Mesenchymal stem cell (in vitro differentiated cells and primary cell): ENCODE results near the gene HOXB7.

ENCODE experiments used
- DNase-seq: peaks from one replicate; pipeline ENCODE4 v3.0.0-alpha.2; 2013
- H2AFZ ChIP-seq: one replicate; pipeline ENCODE4 v1.6.1; 2013; ENCODE audit warnings: low read depth, mild to moderate bottlenecking, control low read depth, inconsistent platforms, low read length, moderate library complexity
- H2AK5ac ChIP-seq: 2 replicates; pipeline ENCODE4 v1.6.1; 2013; ENCODE audit warnings: low read length, moderate library complexity, mild to moderate bottlenecking, inconsistent platforms; ENCODE audit not compliant: severe bottlenecking
- H2BK120ac ChIP-seq: one replicate; pipeline ENCODE4 v1.6.1; 2013; ENCODE audit warnings: low read depth, mild to moderate bottlenecking, inconsistent platforms, low read length, moderate library complexity
- H2BK12ac ChIP-seq, 2 experiments: one replicate each; pipeline ENCODE4 v1.6.1; 2013; ENCODE audit warnings: inconsistent platforms in 2 of 2, low read length in 2 of 2, mild to moderate bottlenecking in 2 of 2, moderate library complexity in 2 of 2, control low read depth in 1 of 2
- H2BK15ac ChIP-seq: one replicate; pipeline ENCODE4 v1.6.1; 2013; ENCODE audit warnings: mild to moderate bottlenecking, low read depth, inconsistent platforms; ENCODE audit not compliant: poor library complexity, severe bottlenecking
- H2BK5ac ChIP-seq: 2 replicates; pipeline ENCODE4 v1.6.1; 2013; ENCODE audit warnings: low read depth, mild to moderate bottlenecking, low read length, control low read depth, inconsistent platforms; ENCODE audit not compliant: poor library complexity, severe bottlenecking
- H3K14ac ChIP-seq, 2 experiments: one replicate each; pipeline ENCODE4 v1.6.1; 2013; ENCODE audit warnings: inconsistent platforms in 2 of 2, low read length in 2 of 2, control low read depth in 1 of 2, mild to moderate bottlenecking in 1 of 2, moderate library complexity in 1 of 2
- H3K18ac ChIP-seq, 2 experiments: one replicate each; pipeline ENCODE4 v1.6.1; 2013; ENCODE audit warnings: inconsistent platforms in 2 of 2, low read length in 2 of 2, control low read depth in 1 of 2, low read depth in 1 of 2, mild to moderate bottlenecking in 1 of 2
- H3K23ac ChIP-seq, 2 experiments: one replicate each; pipeline ENCODE4 v1.6.1; 2013; ENCODE audit warnings: inconsistent platforms in 2 of 2, low read length in 2 of 2, mild to moderate bottlenecking in 2 of 2, moderate library complexity in 2 of 2, control low read depth in 1 of 2
- H3K27ac ChIP-seq: 2 replicates; pipeline ENCODE4 v1.5.1; 2013; ENCODE audit warnings: mild to moderate bottlenecking, moderate library complexity, low read length, control low read depth, inconsistent platforms; ENCODE audit not compliant: poor library complexity, severe bottlenecking
- H3K27me3 ChIP-seq, 2 experiments: 2 replicates each; pipeline versions ENCODE4 v1.6.1 to v1.7.0; 2013; ENCODE audit warnings: low read length in 2 of 2, mild to moderate bottlenecking in 2 of 2, moderate library complexity in 2 of 2, control low read depth in 1 of 2, inconsistent platforms in 1 of 2; ENCODE audit not compliant: control insufficient read depth in 1 of 2, insufficient read depth in 1 of 2
- H3K36me3 ChIP-seq, 2 experiments: 2 replicates each; pipeline versions ENCODE4 v1.6.1 to v1.7.0; 2013; ENCODE audit warnings: low read length in 2 of 2, control low read depth in 1 of 2, inconsistent platforms in 1 of 2, low read depth in 1 of 2, mild to moderate bottlenecking in 1 of 2; ENCODE audit not compliant: insufficient read depth in 2 of 2, control insufficient read depth in 1 of 2
- H3K4ac ChIP-seq, 2 experiments: one replicate each; pipeline ENCODE4 v1.6.1; 2013; ENCODE audit warnings: inconsistent platforms in 2 of 2, low read length in 2 of 2, mild to moderate bottlenecking in 2 of 2, moderate library complexity in 2 of 2, control low read depth in 1 of 2, low read depth in 1 of 2
- H3K4me1 ChIP-seq: 2 replicates; pipeline ENCODE4 v1.6.1; 2013; ENCODE audit warnings: low read depth, low read length, control low read depth; ENCODE audit not compliant: control insufficient read depth, insufficient read depth
- H3K4me2 ChIP-seq: 2 replicates; pipeline ENCODE4 v1.6.1; 2013; ENCODE audit warnings: low read length, mild to moderate bottlenecking, inconsistent platforms; ENCODE audit not compliant: poor library complexity, severe bottlenecking
- H3K4me3 ChIP-seq, 2 experiments: 2 replicates each; pipeline versions ENCODE4 v1.5.1 to v1.7.0; 2013; ENCODE audit warnings: low read length in 2 of 2, mild to moderate bottlenecking in 2 of 2, control low read depth in 1 of 2, low read depth in 1 of 2; ENCODE audit not compliant: insufficient read depth in 1 of 2
- H3K79me1 ChIP-seq: replicated peaks from 2 replicates; pipeline ENCODE4 v1.6.1; 2013; ENCODE audit warnings: mild to moderate bottlenecking, control low read depth, low read length, inconsistent platforms; ENCODE audit not compliant: poor library complexity, severe bottlenecking
- H3K9ac ChIP-seq: 2 replicates; pipeline ENCODE4 v1.7.0; 2013; ENCODE audit warnings: mild to moderate bottlenecking, low read length, moderate library complexity
- H3K9me3 ChIP-seq: 2 replicates; pipeline ENCODE4 v1.7.0; 2013; ENCODE audit warnings: mild to moderate bottlenecking, low read length; ENCODE audit not compliant: control insufficient read depth
- H4K8ac ChIP-seq: one replicate; pipeline ENCODE4 v1.6.1; 2013; ENCODE audit warnings: inconsistent platforms, mild to moderate bottlenecking, low read length, moderate library complexity
- H4K91ac ChIP-seq: one replicate; pipeline ENCODE4 v1.6.1; 2013; ENCODE audit warnings: mild to moderate bottlenecking, low read length, inconsistent platforms
- WGBS: methylation state at CpG from one replicate; pipeline ENCODE4 v1.1.7; 2013; ENCODE audit warnings: mixed read lengths; 5-methylcytosine and 5-hydroxymethylcytosine counted together

Gene HOXB7

DNA sequence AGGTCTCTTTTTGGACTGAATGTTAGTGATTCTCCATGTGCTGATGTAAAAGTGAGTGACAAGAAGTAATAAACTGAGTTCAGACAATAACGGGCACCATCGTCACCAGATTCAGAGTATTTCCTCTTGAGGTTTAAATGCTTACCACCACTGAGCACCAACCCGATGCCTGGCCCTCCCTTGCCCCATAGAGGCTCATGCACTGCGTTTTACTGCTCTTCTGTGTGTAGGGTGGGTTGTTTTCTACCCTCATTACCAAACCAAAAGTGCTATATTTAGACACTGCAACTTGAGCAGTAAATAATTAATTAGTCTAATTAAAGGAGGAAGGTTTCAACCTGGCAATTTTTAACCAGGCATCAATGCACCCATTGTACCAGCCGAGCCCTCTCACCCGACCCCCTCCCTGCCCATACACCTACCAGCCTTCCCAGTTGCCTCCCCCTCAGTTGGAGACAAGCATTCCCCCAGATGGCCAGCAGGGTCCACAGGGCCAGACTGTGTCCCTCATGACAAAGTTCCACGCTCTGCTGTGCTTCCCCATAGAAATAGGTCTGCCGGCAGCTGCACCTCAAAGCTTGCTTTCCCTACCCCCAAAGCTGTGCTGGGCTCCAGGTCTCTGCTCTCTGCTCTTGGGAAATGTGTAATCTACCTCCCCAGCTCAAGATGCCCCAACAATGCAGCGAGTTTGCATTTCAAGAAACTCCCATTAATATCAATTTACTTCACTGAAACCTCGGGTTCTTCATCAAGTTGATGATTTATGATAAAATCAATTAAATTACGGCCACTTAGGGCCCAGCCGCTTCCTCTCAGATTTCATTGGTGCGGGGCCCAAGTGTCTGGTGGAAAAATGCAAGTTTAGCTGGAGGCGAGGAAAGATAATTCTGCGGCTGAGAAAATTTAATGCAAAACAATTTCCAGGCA lies 48.7 kb downstream of the HOXB7 start:
- no peak overlapping the region for H3K4me3 ChIP-seq
- no peak overlapping the region for H3K4me2 ChIP-seq
- WGBS, result 58% methylated on average over 13 of the region's 15 CpGs
- H4K91ac ChIP-seq, result no peak overlapping the region
- H2BK5ac ChIP-seq, result no peak overlapping the region
- no peak overlapping the region for H2BK12ac ChIP-seq
- no peak overlapping the region for H2AFZ ChIP-seq
- peak overlapping the region; percentile 1 to 53 for H3K18ac ChIP-seq
- no peak overlapping the region for H2BK120ac ChIP-seq
- peak; percentile 76 for DNase-seq
- peaks cover 44% of the 10 kb centered on the region for H3K4me1 ChIP-seq
- H3K36me3 ChIP-seq, result peaks cover 21 to 29% of the 10 kb centered on the region in 2 experiments
- no peaks in the 10 kb centered on the region for H3K27me3 ChIP-seq
- no peak overlapping the region for H2AK5ac ChIP-seq
- peak overlapping the region; percentile 46 for H4K8ac ChIP-seq
- H3K9me3 ChIP-seq, result no peaks in the 10 kb centered on the region
- no peak overlapping the region for H3K23ac ChIP-seq
- no peak overlapping the region for H2BK15ac ChIP-seq
- H3K9ac ChIP-seq, result peak overlapping the region; percentile 23
- H3K14ac ChIP-seq, result no peak overlapping the region
- peaks cover 1% of the 10 kb centered on the region for H3K79me1 ChIP-seq
- no peak overlapping the region for H3K27ac ChIP-seq
- H3K4ac ChIP-seq, result peak overlapping the region in 1 of 2 experiments; percentile 19

GRCh38 chr17:48559840-48560817 lies 50.7 kb downstream of the HOXB7 start:
- H2BK12ac ChIP-seq, result peak overlapping the region in 1 of 2 experiments; percentile 34
- H3K27me3 ChIP-seq, result no peaks in the 10 kb centered on the region
- H3K23ac ChIP-seq, result peak overlapping the region in 1 of 2 experiments; percentile 76
- H2BK15ac ChIP-seq, result peak overlapping the region; percentile 1
- H2BK5ac ChIP-seq, result no peak overlapping the region
- peak overlapping the region in 1 of 2 experiments; percentile 68 for H3K4me3 ChIP-seq
- peak overlapping the region; percentile 1 for H2BK120ac ChIP-seq
- peak overlapping the region; percentile 80 to 91 for H3K4ac ChIP-seq
- peak overlapping the region; percentile 78 for H4K8ac ChIP-seq
- H3K9me3 ChIP-seq, result no peaks in the 10 kb centered on the region
- H2AFZ ChIP-seq, result no peak overlapping the region
- H3K14ac ChIP-seq, result peak overlapping the region in 1 of 2 experiments; percentile 56
- H3K9ac ChIP-seq, result peak overlapping the region; percentile 82
- no peak overlapping the region for H3K27ac ChIP-seq
- H3K18ac ChIP-seq, result peak overlapping the region; percentile 67 to 76
- DNase-seq, result no peak
- H2AK5ac ChIP-seq, result no peak overlapping the region
- H3K4me1 ChIP-seq, result peaks cover 44% of the 10 kb centered on the region
- H3K36me3 ChIP-seq, result peaks cover 18 to 23% of the 10 kb centered on the region in 2 experiments
- H4K91ac ChIP-seq, result peak overlapping the region; percentile 61
- WGBS, result 43% methylated on average over 12 of the region's 14 CpGs
- H3K4me2 ChIP-seq, result no peak overlapping the region
- H3K79me1 ChIP-seq, result peaks cover 1% of the 10 kb centered on the region

DNA sequence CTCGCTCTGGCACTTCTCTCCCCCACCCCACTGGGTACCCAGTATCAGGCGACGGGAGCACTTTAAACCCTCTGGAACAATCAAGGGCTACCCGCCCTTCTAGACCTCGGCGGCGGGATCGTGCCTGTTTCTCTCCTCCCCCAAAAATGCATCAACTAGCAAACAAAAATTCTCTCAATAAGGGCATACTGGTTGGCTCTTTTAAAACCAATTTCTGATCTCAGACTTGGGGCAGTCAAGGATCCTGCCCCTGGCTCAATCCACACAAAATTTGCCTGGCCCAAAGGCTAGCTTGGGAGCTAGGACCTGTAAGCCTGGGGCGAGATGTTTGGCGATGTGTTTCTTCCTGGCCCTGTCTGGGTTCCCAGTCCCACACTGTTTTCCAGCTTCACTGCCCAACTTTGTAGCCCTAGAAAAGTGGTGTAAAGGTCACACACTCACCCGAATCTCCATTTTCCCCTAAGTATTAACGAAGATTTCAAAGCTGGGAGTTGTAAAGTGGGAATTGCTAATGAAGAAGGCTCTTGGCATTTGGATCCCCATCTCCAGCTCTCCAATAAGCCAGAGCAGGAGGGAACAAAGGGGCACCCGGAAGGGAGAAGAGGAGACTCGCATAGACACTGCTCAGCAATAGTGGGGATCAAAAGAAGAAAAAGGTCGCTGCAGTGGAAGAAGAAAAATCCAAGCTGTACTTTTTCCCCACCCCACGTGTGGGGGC lies 51.5 kb downstream of the HOXB7 start:
- H2BK120ac ChIP-seq, result peak overlapping the region; percentile 1
- H4K91ac ChIP-seq, result peak overlapping the region; percentile 61
- WGBS, result 34% methylated on average over 12 of the region's 16 CpGs
- DNase-seq, result no peak
- H4K8ac ChIP-seq, result peak overlapping the region; percentile 59
- H2AK5ac ChIP-seq, result no peak overlapping the region
- H3K4me2 ChIP-seq, result no peak overlapping the region
- H3K27me3 ChIP-seq, result no peaks in the 10 kb centered on the region
- H3K9me3 ChIP-seq, result no peaks in the 10 kb centered on the region
- no peak overlapping the region for H2BK5ac ChIP-seq
- H3K18ac ChIP-seq, result peak overlapping the region; percentile 76
- peak overlapping the region; percentile 82 for H3K9ac ChIP-seq
- peaks cover 1% of the 10 kb centered on the region for H3K79me1 ChIP-seq
- peak overlapping the region in 1 of 2 experiments; percentile 34 for H2BK12ac ChIP-seq
- H3K4me3 ChIP-seq, result peak overlapping the region in 1 of 2 experiments; percentile 68
- H2AFZ ChIP-seq, result no peak overlapping the region
- peaks cover 42% of the 10 kb centered on the region for H3K4me1 ChIP-seq
- no peak overlapping the region for H3K14ac ChIP-seq
- H3K23ac ChIP-seq, result peak overlapping the region in 1 of 2 experiments; percentile 51
- H3K4ac ChIP-seq, result peak overlapping the region; percentile 80 to 91
- no peak overlapping the region for H3K27ac ChIP-seq
- H2BK15ac ChIP-seq, result peak overlapping the region; percentile 2
- peaks cover 15 to 23% of the 10 kb centered on the region in 2 experiments for H3K36me3 ChIP-seq
